Calu3 (cell line): ENCODE measurements around the gene PNKD. TPM values are rescaled to one million over a fixed set of nuclear protein-coding genes. Genes with fewer than 3 reads are reported as not detected.

Source experiments
- BruUV-seq: library from RNA; stranded (reverse); fragments of 400-500 nt; replicated peaks from 2 replicates; lab custom pipeline; 2021; lab: Mats Ljungman, UMichigan
- CTCF ChIA-PET: fragments of 300-600 bp; sonication (Branson Sonifier 250); formaldehyde crosslinking; loops from one replicate; lab custom pipeline; 2022; ENCODE audit warnings: antibody characterized with exemption; lab: Charles Lee
- DNase-seq: peaks from one replicate; pipeline ENCODE4 v3.0.0; 2022
- H3K27ac Mint-ChIP-seq: one replicate; pipeline ENCODE4 v1.8.0; 2022; ENCODE audit warnings: mixed read lengths; ENCODE audit not compliant: unreplicated experiment
- H3K27me3 Mint-ChIP-seq: one replicate; pipeline ENCODE4 v1.8.0; 2022; ENCODE audit warnings: mixed read lengths; ENCODE audit not compliant: unreplicated experiment
- H3K36me3 Mint-ChIP-seq: one replicate; pipeline ENCODE4 v1.8.0; 2022; ENCODE audit warnings: mild to moderate bottlenecking, moderate library complexity, mixed read lengths; ENCODE audit not compliant: insufficient read depth, unreplicated experiment
- H3K4me1 Mint-ChIP-seq: one replicate; pipeline ENCODE4 v1.8.0; 2022; ENCODE audit warnings: mild to moderate bottlenecking, low read depth, mixed read lengths; ENCODE audit not compliant: unreplicated experiment
- H3K4me3 Mint-ChIP-seq: one replicate; pipeline ENCODE4 v1.8.0; 2022; ENCODE audit warnings: mild to moderate bottlenecking, low read depth, moderate library complexity, mixed read lengths; ENCODE audit not compliant: unreplicated experiment
- H3K9me3 Mint-ChIP-seq: one replicate; pipeline ENCODE4 v1.8.0; 2022; ENCODE audit warnings: low read depth, mixed read lengths; ENCODE audit not compliant: unreplicated experiment
- CTCF ChIP-seq: fragments of 200-600 bp; IDR thresholded peaks from one replicate; pipeline ENCODE4 v1.8.0; 2022; ENCODE audit warnings: antibody characterized with exemption; ENCODE audit not compliant: unreplicated experiment
- intact Hi-C: fragments of 100-400 bp; cut with micrococcal nuclease; formaldehyde crosslinking; loops from one replicate; pipeline ENCODE4 v1.10.0; 2022; ENCODE audit not compliant: unreplicated experiment
- total RNA-seq: library from RNA; stranded (reverse); gene quantifications from 2 replicates; pipeline ENCODE4 v1.2.3, GENCODE V29; 2022

The PNKD gene
- total RNA-seq, 1 experiment from 2014 or later: 46.8 TPM

DNA sequence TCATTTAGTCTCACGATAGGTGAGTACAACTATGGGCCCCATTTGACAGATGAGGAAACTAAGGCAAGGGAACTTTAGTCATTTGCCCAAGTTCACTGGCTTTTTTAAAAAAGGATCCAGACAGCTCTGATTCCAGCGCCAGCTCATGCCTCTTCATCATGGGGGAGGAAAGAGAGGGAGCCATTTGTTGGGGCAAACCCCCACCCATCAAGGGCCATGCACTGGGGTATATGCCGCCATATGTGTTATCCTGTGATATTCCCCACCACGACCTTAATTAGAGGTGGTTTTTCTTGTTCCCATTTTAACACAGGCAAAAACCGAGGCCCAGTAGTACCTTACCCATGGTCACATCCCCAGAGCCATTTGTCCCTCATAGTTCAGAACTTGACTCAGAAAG, 10.2 kb upstream of the PNKD start:
- TF ChIP-seq CTCF: no peak
- H3K4me1 Mint-ChIP-seq: peaks cover 19% of the 10 kb centered on the region
- intact Hi-C loops: loop anchor here (5.0 kb wide), 1 partner anchor 73 kb away; no protein-coding TSS in a partner anchor
- no peak for DNase-seq
- H3K27me3 Mint-ChIP-seq: no peaks in the 10 kb centered on the region
- CTCF ChIA-PET: interaction anchor here (0.6 to 0.7 kb wide), 4 partner anchors 38 to 150 kb away, joined by 3 to 9 read pairs (median 4); no protein-coding TSS in a partner anchor
- H3K36me3 Mint-ChIP-seq: peaks cover 58% of the 10 kb centered on the region
- H3K4me3 Mint-ChIP-seq: no peak overlapping the region
- BruUV-seq: no TSS peak
- no peaks in the 10 kb centered on the region for H3K9me3 Mint-ChIP-seq
- peak overlapping the region; percentile 44 for H3K27ac Mint-ChIP-seq

- DNase-seq: peak; percentile 78
- Mint-ChIP-seq H3K27me3 (no peaks in the 10 kb centered on the region), H3K27ac (peak within 1 kb of the TSS; percentile 44), H3K9me3 (no peaks in the 10 kb centered on the region), H3K36me3 (peaks cover 58% of the 10 kb centered on the region), H3K4me1 (peaks cover 19% of the 10 kb centered on the region), H3K4me3 (no peak within 1 kb of the TSS)
- intact Hi-C loops: loop anchor here (5.0 kb wide), 1 partner anchor 74 kb away; no protein-coding TSS in a partner anchor
- BruUV-seq: no TSS peak
- no peak for TF ChIP-seq CTCF
- CTCF ChIA-PET: interaction anchor here (0.6 to 1.0 kb wide), 5 partner anchors 39 to 151 kb away, joined by 3 to 9 read pairs (median 5); partner anchors contain the start of gene ARPC2
Observed at GRCh38 chr2:218260742-218261422, 9.4 kb upstream of the PNKD start, which contains the start of gene GPBAR1. TSS of gene GPBAR1 (plus strand) at chr2:218261015. CDS start at chr2:218262725, 1,710 bp downstream.

DNA sequence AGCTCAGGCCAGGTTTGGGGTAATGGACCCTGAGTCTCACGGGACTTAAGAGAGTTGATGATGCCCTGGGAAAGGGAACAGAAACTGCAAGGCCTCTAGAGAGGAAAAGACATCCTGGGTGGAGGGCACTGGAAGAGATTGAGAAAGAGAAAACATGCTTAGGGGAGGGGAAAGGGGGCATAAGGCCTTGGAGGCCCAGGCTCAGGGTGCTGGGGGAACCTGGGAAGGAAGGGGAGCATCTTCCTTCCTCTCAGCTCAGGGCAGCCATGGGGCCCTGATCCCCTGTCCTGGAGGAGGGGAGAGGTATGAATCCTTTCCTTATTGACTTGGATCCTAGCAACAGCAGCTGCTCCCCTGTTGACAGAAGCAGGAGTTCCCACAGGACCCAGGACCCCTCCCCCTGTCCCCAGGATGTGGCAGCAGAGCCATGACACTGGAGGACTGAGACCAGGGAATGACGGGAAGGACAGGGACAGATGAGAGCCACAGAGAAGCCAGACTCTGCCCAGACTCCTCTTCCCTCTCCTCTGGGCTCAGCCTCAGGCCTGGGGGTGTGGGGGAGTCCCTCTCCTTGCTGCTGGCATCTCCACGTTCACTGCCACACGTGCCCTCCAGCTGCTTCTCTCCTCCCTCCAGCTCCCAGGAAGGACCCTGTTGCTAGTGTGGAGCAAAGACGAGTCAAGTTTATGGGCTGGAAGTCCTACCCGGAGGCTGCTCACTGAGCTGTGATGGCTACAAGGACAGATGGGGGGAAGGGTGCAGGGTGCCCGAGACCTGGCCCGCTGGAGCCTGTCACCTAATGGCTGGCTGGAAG, 8.7 kb upstream of the PNKD start:
- Mint-ChIP-seq H3K36me3 (peaks cover 55% of the 10 kb centered on the region), H3K4me1 (peaks cover 19% of the 10 kb centered on the region), H3K27me3 (no peaks in the 10 kb centered on the region), H3K4me3 (no peak overlapping the region), H3K9me3 (no peaks in the 10 kb centered on the region), H3K27ac (peak overlapping the region; percentile 44)
- no peak for TF ChIP-seq CTCF
- BruUV-seq: no TSS peak
- intact Hi-C loops: loop anchor here (5.0 kb wide), 1 partner anchor 74 kb away; no protein-coding TSS in a partner anchor
- no peak for DNase-seq
- CTCF ChIA-PET: interaction anchor here (1.0 kb wide), 1 partner anchor 45 kb away, joined by 8 read pairs; the partner anchor contains the start of gene ARPC2

DNA sequence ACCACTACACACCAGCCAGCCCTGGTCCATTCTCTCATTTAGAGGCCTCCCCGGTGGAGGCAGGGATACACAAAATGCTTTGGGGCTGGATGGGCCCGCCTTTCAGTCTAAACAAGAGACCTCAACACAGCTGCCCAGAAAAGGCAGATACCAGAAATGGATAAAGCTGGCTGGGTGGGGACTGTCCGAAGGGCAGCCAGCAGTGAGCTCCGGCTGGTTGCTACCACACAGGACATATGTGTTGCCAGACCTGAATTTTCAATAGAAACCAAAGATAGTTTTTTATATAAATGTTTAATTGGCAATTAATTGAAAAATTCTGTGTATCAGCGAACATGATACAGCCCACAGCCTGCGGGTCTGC, 8.1 kb upstream of the PNKD start:
- Mint-ChIP-seq H3K4me3 (no peak overlapping the region), H3K27ac (no peak overlapping the region), H3K27me3 (no peaks in the 10 kb centered on the region), H3K36me3 (peaks cover 56% of the 10 kb centered on the region), H3K4me1 (peaks cover 19% of the 10 kb centered on the region), H3K9me3 (no peaks in the 10 kb centered on the region)
- DNase-seq: no peak
- no TSS peak for BruUV-seq
- TF ChIP-seq CTCF: no peak
- intact Hi-C loops: loop anchor here (5.0 kb wide), 1 partner anchor 75 kb away; no protein-coding TSS in a partner anchor
- CTCF ChIA-PET: interaction anchor here (0.6 kb wide), 1 partner anchor 301 kb away, joined by 3 read pairs; no protein-coding TSS in a partner anchor
